Activated CD4-positive, alpha-beta T cell treated with anti-CD3 and anti-CD28 coated beads, Interleukin-2, amount 50 U/mL, for 48 hours (primary cell): ENCODE data around the gene NUCB1.
"Not testable (repeated sequence)": the region's sequence is repeated elsewhere in the genome, so short reads cannot be mapped to it uniquely, and the experiment has no call there.

Experiments
- DNase-seq, 2 experiments: peaks; one replicate each; pipeline ENCODE4 v3.0.0-alpha.2; 2020

The NUCB1 gene

GRCh38 chr19:48906324-48906723 is 6.2 kb downstream of the NUCB1 start:
- DNase-seq: no peak

GRCh38 chr19:48907671-48908070 is 7.6 kb downstream of the NUCB1 start:
- DNase-seq: no peak

GRCh38 chr19:48909424-48910077 is 9.4 kb downstream of the NUCB1 start:
- not testable (repeated sequence) for DNase-seq

GRCh38 chr19:48910803-48911202 is 10.7 kb downstream of the NUCB1 start:
- no peak for DNase-seq

GRCh38 chr19:48913114-48913889 is 13.2 kb downstream of the NUCB1 start:
- DNase-seq: no peak

GRCh38 chr19:48914181-48914580 is 14.1 kb downstream of the NUCB1 start:
- DNase-seq: no peak

- no peak for DNase-seq
Observed at GRCh38 chr19:48915757-48916156, 15.6 kb downstream of the NUCB1 start.

- no peak for DNase-seq
Observed at GRCh38 chr19:48918071-48918470, 18.0 kb downstream of the NUCB1 start.

- no peak for DNase-seq
Observed at GRCh38 chr19:48918801-48919247, 18.7 kb downstream of the NUCB1 start.

GRCh38 chr19:48919271-48919670 is 19.2 kb downstream of the NUCB1 start:
- not testable (repeated sequence) for DNase-seq

GRCh38 chr19:48920949-48921348 is 20.8 kb downstream of the NUCB1 start:
- no peak for DNase-seq

- DNase-seq: no peak
Observed at GRCh38 chr19:48921721-48922500, 21.8 kb downstream of the NUCB1 start.

GRCh38 chr19:48922548-48923490 is 22.7 kb downstream of the NUCB1 start:
- DNase-seq: no peak

- DNase-seq: peak in 1 of 2 experiments; percentile 26
Observed at GRCh38 chr19:48925240-48925843, 25.2 kb downstream of the NUCB1 start.

- not testable (repeated sequence) for DNase-seq
Observed at GRCh38 chr19:48925890-48926289, 25.8 kb downstream of the NUCB1 start.

- peak; percentile 25 to 41 for DNase-seq
Observed at GRCh38 chr19:48926909-48927308, 26.8 kb downstream of the NUCB1 start.

- not testable (repeated sequence) for DNase-seq
Observed at GRCh38 chr19:48927692-48928091, 27.6 kb downstream of the NUCB1 start.

- DNase-seq: no peak
Observed at GRCh38 chr19:48928164-48929025, 28.3 kb downstream of the NUCB1 start.

- peak; percentile 77 to 83 for DNase-seq
Observed at GRCh38 chr19:48933382-48933932, 33.3 kb downstream of the NUCB1 start, which contains the start of gene DHDH. DHDH (plus strand) TSS chr19:48933699; CDS start chr19:48933722, 23 bp downstream.

- DNase-seq: no peak
Observed at GRCh38 chr19:48934837-48935236, 34.7 kb downstream of the NUCB1 start.
